OCI-LY3 (cell line): Measurements from ENCODE around the gene MTTP.

Experiments
- H2AFZ ChIP-seq: fragments of 200-600, 300-600 bp; shearing (Covaris generic); 2 replicates; pipeline ENCODE4 v1.6.0; 2014; ENCODE audit warnings: antibody characterized with exemption, low read depth, low read length
- H3K27ac ChIP-seq: fragments of 200-600, 300-600 bp; sonication (generic); 2 replicates; pipeline ENCODE4 v1.5.1; 2014; ENCODE audit warnings: mild to moderate bottlenecking, low read length, moderate library complexity, mixed read lengths
- H3K27me3 ChIP-seq: fragments of 200-600, 300-600 bp; sonication (generic); 2 replicates; pipeline ENCODE4 v1.6.1; 2014; ENCODE audit warnings: low read depth, low read length, mixed read lengths
- H3K36me3 ChIP-seq: fragments of 200-600, 300-600 bp; sonication (generic); replicated peaks from 2 replicates; pipeline ENCODE3; 2014; ENCODE audit warnings: low read depth, low read length, mixed read lengths
- H3K4me1 ChIP-seq: fragments of 300-600, 200-600 bp; sonication (generic); 2 replicates; pipeline ENCODE4 v1.6.1; 2014; ENCODE audit warnings: low read length, mixed read lengths
- H3K4me2 ChIP-seq: fragments of 200-600, 300-600 bp; sonication (generic); 2 replicates; pipeline ENCODE4 v1.6.1; 2014; ENCODE audit warnings: low read length, mixed read lengths
- H3K4me3 ChIP-seq: fragments of 300-600, 200-600 bp; sonication (generic); 2 replicates; pipeline ENCODE4 v1.5.1; 2014; ENCODE audit warnings: antibody characterized with exemption, mild to moderate bottlenecking, low read length, moderate library complexity
- H3K79me2 ChIP-seq: fragments of 300-600, 200-600 bp; shearing (Covaris generic); 2 replicates; pipeline ENCODE4 v1.6.1; 2014; ENCODE audit warnings: mild to moderate bottlenecking, low read length, mixed read lengths
- H3K9ac ChIP-seq: fragments of 300-600, 200-600 bp; shearing (Covaris generic); 2 replicates; pipeline ENCODE4 v1.6.0; 2014; ENCODE audit warnings: mild to moderate bottlenecking, low read length, moderate library complexity
- H3K9me3 ChIP-seq: fragments of 200-600, 300-600 bp; shearing (Covaris generic); 2 replicates; pipeline ENCODE4 v1.6.1; 2014; ENCODE audit warnings: low read length, mixed read lengths; ENCODE audit not compliant: insufficient read depth
- H4K20me1 ChIP-seq: fragments of 200-600, 300-600 bp; sonication (generic); 2 replicates; pipeline ENCODE4 v1.6.1; 2016; ENCODE audit warnings: low read length, mixed read lengths; ENCODE audit not compliant: insufficient read depth
- EZH2phosphoT487 ChIP-seq: fragments of 200-600 bp; shearing (Covaris generic); IDR thresholded peaks from 2 replicates; pipeline ENCODE4 v1.6.1; 2018; ENCODE audit warnings: antibody characterized with exemption, mixed run types, low read depth
- TF ChIP-seq, protein P1 (sequence below): fragments of 200-600, 300-600 bp; sonication (generic); IDR thresholded peaks from 2 replicates; pipeline ENCODE4 v1.5.1; 2014; ENCODE audit warnings: antibody characterized with exemption, low read length, low read depth

MTTP gene

DNA sequence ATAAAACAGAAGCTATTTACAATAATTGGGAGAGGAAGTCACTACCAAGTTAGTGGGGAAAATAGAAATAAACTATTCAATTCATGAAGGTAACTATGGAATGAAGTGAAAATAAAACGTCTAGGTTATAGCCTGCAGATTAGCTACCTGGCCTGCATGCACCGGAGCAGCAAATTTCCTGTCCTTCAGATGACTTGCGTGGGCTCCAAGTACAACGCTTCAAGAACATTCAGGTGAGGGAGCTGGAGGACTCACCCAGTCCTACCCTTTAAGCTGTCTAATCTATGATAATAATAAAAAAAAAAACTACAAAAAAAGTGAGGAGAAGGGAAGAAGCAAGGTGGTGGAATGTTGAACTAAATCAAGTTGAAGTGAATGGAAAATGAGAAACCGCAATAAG is 69.8 kb downstream of the MTTP start:
- Histone ChIP-seq H3K79me2 (no peaks in the 10 kb centered on the region), H3K27ac (no peak overlapping the region), H2AFZ (no peak overlapping the region), H3K4me2 (no peak overlapping the region), H4K20me1 (no peaks in the 10 kb centered on the region), H3K9ac (no peak overlapping the region), H3K4me3 (no peak overlapping the region), H3K4me1 (no peaks in the 10 kb centered on the region), H3K9me3 (no peaks in the 10 kb centered on the region), H3K27me3 (no peaks in the 10 kb centered on the region), H3K36me3 (no peaks in the 10 kb centered on the region)
- TF ChIP-seq EZH2phosphoT487 = no peak
- TF ChIP-seq, protein P1, sequence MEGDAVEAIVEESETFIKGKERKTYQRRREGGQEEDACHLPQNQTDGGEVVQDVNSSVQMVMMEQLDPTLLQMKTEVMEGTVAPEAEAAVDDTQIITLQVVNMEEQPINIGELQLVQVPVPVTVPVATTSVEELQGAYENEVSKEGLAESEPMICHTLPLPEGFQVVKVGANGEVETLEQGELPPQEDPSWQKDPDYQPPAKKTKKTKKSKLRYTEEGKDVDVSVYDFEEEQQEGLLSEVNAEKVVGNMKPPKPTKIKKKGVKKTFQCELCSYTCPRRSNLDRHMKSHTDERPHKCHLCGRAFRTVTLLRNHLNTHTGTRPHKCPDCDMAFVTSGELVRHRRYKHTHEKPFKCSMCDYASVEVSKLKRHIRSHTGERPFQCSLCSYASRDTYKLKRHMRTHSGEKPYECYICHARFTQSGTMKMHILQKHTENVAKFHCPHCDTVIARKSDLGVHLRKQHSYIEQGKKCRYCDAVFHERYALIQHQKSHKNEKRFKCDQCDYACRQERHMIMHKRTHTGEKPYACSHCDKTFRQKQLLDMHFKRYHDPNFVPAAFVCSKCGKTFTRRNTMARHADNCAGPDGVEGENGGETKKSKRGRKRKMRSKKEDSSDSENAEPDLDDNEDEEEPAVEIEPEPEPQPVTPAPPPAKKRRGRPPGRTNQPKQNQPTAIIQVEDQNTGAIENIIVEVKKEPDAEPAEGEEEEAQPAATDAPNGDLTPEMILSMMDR = no peak

DNA sequence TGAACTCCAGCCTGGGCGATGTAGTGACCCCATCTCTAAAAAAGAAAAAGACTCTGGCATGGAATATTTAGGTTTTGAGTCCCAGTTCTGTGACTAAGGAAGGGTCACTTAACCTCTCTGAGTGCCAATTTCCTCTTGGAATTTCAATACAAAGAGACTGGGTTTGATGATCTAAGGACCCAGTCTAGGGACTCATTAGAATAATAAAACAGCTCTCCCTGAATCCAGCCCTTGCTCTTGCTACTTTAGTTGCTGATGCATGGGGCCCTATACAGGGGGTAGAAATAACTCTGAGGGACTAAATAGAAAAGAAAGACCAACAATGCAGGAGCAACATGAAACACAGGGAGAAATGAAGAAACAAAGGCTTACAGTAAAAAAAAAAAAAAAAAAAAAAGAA is 70.4 kb downstream of the MTTP start:
- H3K36me3 ChIP-seq = no peaks in the 10 kb centered on the region
- no peak overlapping the region for H3K4me3 ChIP-seq
- TF ChIP-seq, protein P1 = no peak
- TF ChIP-seq EZH2phosphoT487 = no peak
- H3K27me3 ChIP-seq = no peaks in the 10 kb centered on the region
- H3K79me2 ChIP-seq = no peaks in the 10 kb centered on the region
- no peak overlapping the region for H3K4me2 ChIP-seq
- H3K27ac ChIP-seq = no peak overlapping the region
- no peak overlapping the region for H3K9ac ChIP-seq
- no peaks in the 10 kb centered on the region for H3K4me1 ChIP-seq
- no peak overlapping the region for H2AFZ ChIP-seq
- no peaks in the 10 kb centered on the region for H4K20me1 ChIP-seq
- H3K9me3 ChIP-seq = no peaks in the 10 kb centered on the region

DNA sequence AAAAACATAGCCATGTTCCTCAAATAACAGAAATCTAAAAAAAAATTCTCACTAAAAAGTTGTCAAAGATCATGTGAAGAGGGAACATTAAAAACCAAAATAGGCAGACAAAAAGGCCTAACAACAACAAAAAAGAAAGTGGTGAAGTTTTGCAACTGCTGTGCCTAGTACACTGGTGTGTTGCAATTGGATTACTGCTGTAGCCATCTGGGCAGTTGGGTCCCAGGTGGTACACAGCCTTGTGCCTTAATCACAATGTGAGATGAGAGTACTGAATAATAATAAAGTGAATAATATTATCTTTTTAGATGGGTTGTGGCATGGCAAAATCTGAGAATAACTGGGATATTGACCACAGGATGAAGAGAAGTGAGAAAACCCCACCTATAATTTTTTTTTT is 71.0 kb downstream of the MTTP start:
- TF ChIP-seq, protein P1 = no peak
- no peak for TF ChIP-seq EZH2phosphoT487
- Histone ChIP-seq H3K9ac (no peak overlapping the region), H2AFZ (no peak overlapping the region), H3K4me2 (no peak overlapping the region), H3K27ac (no peak overlapping the region), H4K20me1 (no peaks in the 10 kb centered on the region), H3K9me3 (no peaks in the 10 kb centered on the region), H3K36me3 (no peaks in the 10 kb centered on the region), H3K79me2 (no peaks in the 10 kb centered on the region), H3K4me3 (no peak overlapping the region), H3K27me3 (no peaks in the 10 kb centered on the region), H3K4me1 (no peaks in the 10 kb centered on the region)

DNA sequence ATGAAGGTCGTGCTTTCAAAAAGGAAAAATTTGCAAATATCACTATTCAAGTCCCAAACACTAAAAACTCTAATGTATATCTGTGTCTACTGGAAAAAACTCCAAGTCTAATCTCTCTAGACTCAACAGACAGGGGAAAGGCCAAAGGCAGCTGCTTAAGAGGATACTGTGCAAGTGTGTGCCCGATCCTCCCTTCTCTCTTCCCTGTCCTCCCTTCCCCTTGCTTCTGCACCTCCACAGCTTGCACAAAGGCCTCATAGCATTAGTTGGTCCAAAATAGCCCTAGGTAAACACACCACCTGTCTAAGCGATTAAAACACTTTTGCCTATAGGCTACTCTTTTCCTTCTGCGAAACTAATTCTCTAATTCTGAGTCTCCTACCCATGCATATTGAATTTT is 72.4 kb downstream of the MTTP start:
- no peaks in the 10 kb centered on the region for H3K36me3 ChIP-seq
- H3K4me1 ChIP-seq = no peaks in the 10 kb centered on the region
- H3K79me2 ChIP-seq = no peaks in the 10 kb centered on the region
- no peak overlapping the region for H3K4me3 ChIP-seq
- H3K9me3 ChIP-seq = no peaks in the 10 kb centered on the region
- TF ChIP-seq, protein P1 = no peak
- no peak for TF ChIP-seq EZH2phosphoT487
- no peaks in the 10 kb centered on the region for H4K20me1 ChIP-seq
- no peak overlapping the region for H3K4me2 ChIP-seq
- H2AFZ ChIP-seq = no peak overlapping the region
- no peaks in the 10 kb centered on the region for H3K27me3 ChIP-seq
- no peak overlapping the region for H3K9ac ChIP-seq
- H3K27ac ChIP-seq = no peak overlapping the region
